Kidney (tissue), 14 donors: ENCODE results near the gene LRFN4. TPM values are rescaled to one million over a fixed set of nuclear protein-coding genes. Genes with fewer than 3 reads are reported as not detected.

Experiments used
- DNase-seq, 5 donors: peaks; one replicate each; pipeline ENCODE4 v3.0.0-alpha.2; 2013 to 2020
- FAIRE-seq: peaks from 2 replicates; lab custom pipeline; 2012; peaks lifted over from hg19 to GRCh38; lab: Jason Lieb, UNC
- H3K27ac ChIP-seq, 2 donors: one replicate each; pipeline ENCODE4 v1.7.0; 2013; ENCODE audit warnings: low read depth in 2 of 2, low read length in 2 of 2, inconsistent platforms in 1 of 2
- H3K27me3 ChIP-seq: one replicate; pipeline ENCODE4 v1.7.1; 2013; ENCODE audit warnings: low read length, inconsistent platforms; ENCODE audit not compliant: control insufficient read depth, insufficient read depth
- H3K36me3 ChIP-seq, 3 donors: one replicate each; pipeline versions ENCODE4 v1.7.0 to v1.7.1; 2013; ENCODE audit warnings: low read length in 3 of 3, control low read depth in 1 of 3, inconsistent platforms in 1 of 3; ENCODE audit not compliant: insufficient read depth in 3 of 3, control insufficient read depth in 2 of 3
- H3K4me1 ChIP-seq, 3 donors: one replicate each; pipeline versions ENCODE4 v1.7.0 to v1.7.1; 2013; ENCODE audit warnings: low read length in 3 of 3, inconsistent platforms in 1 of 3, low read depth in 1 of 3; ENCODE audit not compliant: control insufficient read depth in 2 of 3, insufficient read depth in 2 of 3
- H3K4me3 ChIP-seq, 3 donors: one replicate each; pipeline versions ENCODE4 v1.7.0 to v1.8.1; 2013; ENCODE audit warnings: low read length in 3 of 3, control low read depth in 1 of 3, inconsistent platforms in 1 of 3
- H3K9ac ChIP-seq, 3 donors: one replicate each; pipeline versions ENCODE4 v1.7.0 to v1.7.1; 2013; ENCODE audit warnings: low read length in 3 of 3, control low read depth in 1 of 3, inconsistent platforms in 1 of 3
- H3K9me3 ChIP-seq, 3 donors: one replicate each; pipeline versions ENCODE4 v1.7.0 to v1.7.1; 2013; ENCODE audit warnings: low read length in 3 of 3, control low read depth in 1 of 3, inconsistent platforms in 1 of 3; ENCODE audit not compliant: control insufficient read depth in 2 of 3, insufficient read depth in 1 of 3
- intact Hi-C: fragments of 100-400 bp; cut with DNase I; formaldehyde crosslinking; loops from one replicate; pipeline ENCODE4 v1.11.1; 2022
- polyA plus RNA-seq: library from polyadenylated mRNA; stranded (reverse); fragments of 350-450 nt; fragmentation: Illumina TruSeq; extraction: RNeasy Lipid Tissue Mini Kit (QIAGEN cat#74804); gene quantifications from one replicate; pipeline ENCODE4 v1.2.3, GENCODE V29; 2014; ENCODE audit warnings: low read depth, low replicate concordance; ENCODE audit not compliant: insufficient read depth
- total RNA-seq: library from RNA; stranded (reverse); fragmentation: NEBNext Ultra II Directional; extraction: Animal tissue kit (Norgen Biotek cat#: 25700); gene quantifications from one replicate; pipeline ENCODE4 v1.2.1, GENCODE V29; 2021
- TF ChIP-seq, protein P1 (sequence below): IDR thresholded peaks from 3 replicates; pipeline ENCODE4 v1.5.1; 2012; ENCODE audit warnings: mild to moderate bottlenecking, moderate library complexity, borderline replicate concordance; ENCODE audit not compliant: insufficient read depth; ENCODE audit errors: extremely low read depth
- donor health status: control.
- donor health status: control.
- donor health status: control.
- donor health status: control.
- donor health status: control.
- donor health status: DM: yes; HTN: yes; CAD: no.
- donor health status: Normal renal cell carcinoma (clear cell type).

The LRFN4 gene
- total and polyA plus RNA-seq, 2 donors from 2014 or later = 6.8 to 22.3 TPM

DNA sequence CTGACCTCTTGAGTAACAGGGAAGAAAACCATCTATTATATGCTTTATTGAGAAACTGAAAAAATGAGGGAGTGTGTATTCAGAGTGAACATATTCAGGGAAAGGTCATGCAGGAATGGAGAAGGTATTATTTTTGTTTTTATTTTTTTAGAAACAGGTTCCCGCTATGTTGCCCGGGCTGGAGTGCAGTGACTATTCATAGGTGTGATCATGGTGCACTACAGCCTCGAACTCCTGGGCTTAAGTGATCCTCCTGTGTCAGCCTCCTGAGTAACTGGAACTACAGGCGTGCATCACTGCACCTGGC lies 22.4 kb upstream of the LRFN4 start:
- Histone ChIP-seq H3K4me3 (no peak overlapping the region), H3K9ac (no peak overlapping the region), H3K9me3 (no peaks in the 10 kb centered on the region), H3K27ac (no peak overlapping the region), H3K4me1 (no peaks in the 10 kb centered on the region), H3K27me3 (no peaks in the 10 kb centered on the region), H3K36me3 (peaks cover 0 to 6% (median 5%) of the 10 kb centered on the region in 3 donors)
- FAIRE-seq (no peak), DNase-seq (no peak)
- intact Hi-C loops = loop anchor here (5.0 kb wide), 1 partner anchor 142 kb away; no protein-coding TSS in a partner anchor
- TF ChIP-seq, protein P1, sequence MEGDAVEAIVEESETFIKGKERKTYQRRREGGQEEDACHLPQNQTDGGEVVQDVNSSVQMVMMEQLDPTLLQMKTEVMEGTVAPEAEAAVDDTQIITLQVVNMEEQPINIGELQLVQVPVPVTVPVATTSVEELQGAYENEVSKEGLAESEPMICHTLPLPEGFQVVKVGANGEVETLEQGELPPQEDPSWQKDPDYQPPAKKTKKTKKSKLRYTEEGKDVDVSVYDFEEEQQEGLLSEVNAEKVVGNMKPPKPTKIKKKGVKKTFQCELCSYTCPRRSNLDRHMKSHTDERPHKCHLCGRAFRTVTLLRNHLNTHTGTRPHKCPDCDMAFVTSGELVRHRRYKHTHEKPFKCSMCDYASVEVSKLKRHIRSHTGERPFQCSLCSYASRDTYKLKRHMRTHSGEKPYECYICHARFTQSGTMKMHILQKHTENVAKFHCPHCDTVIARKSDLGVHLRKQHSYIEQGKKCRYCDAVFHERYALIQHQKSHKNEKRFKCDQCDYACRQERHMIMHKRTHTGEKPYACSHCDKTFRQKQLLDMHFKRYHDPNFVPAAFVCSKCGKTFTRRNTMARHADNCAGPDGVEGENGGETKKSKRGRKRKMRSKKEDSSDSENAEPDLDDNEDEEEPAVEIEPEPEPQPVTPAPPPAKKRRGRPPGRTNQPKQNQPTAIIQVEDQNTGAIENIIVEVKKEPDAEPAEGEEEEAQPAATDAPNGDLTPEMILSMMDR = no peak

DNA sequence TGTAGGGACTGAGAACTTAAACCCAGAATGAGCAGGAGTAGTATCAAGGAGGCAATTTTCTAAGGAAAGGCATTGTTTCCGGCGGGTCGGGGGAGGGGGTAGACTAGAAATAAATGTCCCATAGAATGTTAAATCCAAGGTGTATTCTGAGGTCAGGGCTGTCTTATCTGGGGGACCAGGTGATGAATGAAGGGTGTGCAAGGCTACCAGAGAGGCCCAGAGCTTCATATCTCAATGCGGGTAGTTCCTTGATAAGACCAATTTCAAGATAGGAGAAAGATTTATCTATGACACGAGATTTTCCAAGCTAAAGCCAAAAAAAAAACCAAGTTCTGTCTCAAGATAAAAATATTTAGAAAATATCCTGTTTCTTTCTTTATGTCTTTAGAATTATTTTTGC lies 21.9 kb upstream of the LRFN4 start:
- Histone ChIP-seq H3K4me3 (no peak overlapping the region), H3K9me3 (no peaks in the 10 kb centered on the region), H3K36me3 (peaks cover 0 to 6% (median 5%) of the 10 kb centered on the region in 3 donors), H3K9ac (no peak overlapping the region), H3K27me3 (no peaks in the 10 kb centered on the region), H3K4me1 (no peaks in the 10 kb centered on the region), H3K27ac (no peak overlapping the region)
- TF ChIP-seq, protein P1 = no peak
- no peak for FAIRE-seq
- intact Hi-C loops = loop anchor here (5.0 kb wide), 1 partner anchor 143 kb away; no protein-coding TSS in a partner anchor
- no peak for DNase-seq

DNA sequence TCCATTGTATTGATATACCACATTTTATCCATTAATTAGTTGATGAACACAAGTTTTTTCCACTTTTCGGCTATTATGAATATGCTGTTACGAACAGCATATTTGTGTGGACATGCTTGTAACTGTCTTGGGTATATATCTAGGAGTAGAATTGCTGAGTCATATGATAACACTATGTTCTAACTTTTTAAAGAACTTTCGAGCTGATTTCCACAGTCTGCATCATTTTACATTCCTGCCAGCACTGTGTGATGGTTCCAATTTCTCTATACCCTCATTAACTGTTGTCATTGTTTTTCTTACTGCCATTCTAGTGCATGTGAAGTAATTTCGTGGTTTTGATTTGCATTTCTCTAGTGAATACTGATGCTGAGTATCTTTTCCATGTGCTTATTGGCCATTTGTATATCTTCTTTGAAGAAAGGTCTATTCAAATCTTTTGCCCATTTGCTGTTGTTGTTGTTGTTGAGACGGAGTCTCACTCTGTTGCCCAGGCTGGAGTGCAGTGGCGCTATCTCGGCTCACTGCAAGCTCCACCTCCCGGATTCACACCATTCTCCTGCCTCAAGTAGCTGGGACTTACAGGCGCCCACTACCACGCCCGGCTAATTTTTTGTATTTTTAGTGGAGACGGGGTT lies 21.0 kb upstream of the LRFN4 start:
- Histone ChIP-seq H3K36me3 (peaks cover 0 to 6% (median 5%) of the 10 kb centered on the region in 3 donors), H3K27me3 (no peaks in the 10 kb centered on the region), H3K4me3 (no peak overlapping the region), H3K9ac (no peak overlapping the region), H3K27ac (no peak overlapping the region), H3K4me1 (no peaks in the 10 kb centered on the region), H3K9me3 (no peaks in the 10 kb centered on the region)
- FAIRE-seq = no peak
- DNase-seq = peak in 1 of 5 donors; percentile 29
- intact Hi-C loops = no loop called here
- TF ChIP-seq, protein P1 = no peak
